HCT116 (cell line): ENCODE results near the gene G6PC3. TPM values are rescaled to one million over a fixed set of nuclear protein-coding genes. Genes with fewer than 3 reads are reported as not detected.

Experiments
- ATAC-seq: fragments of 200-7000 bp; cut with Tn5 transposase; 2 replicates; pipeline ENCODE4 v1.9.1; 2020; ENCODE audit warnings: mild to moderate bottlenecking, moderate library complexity
- BruUV-seq: library from RNA; stranded (reverse); fragments of 400-500 nt; replicated peaks from 2 replicates; lab custom pipeline; 2021; lab: Mats Ljungman, UMichigan
- CTCF ChIA-PET: fragments of 300-600 bp; sonication (Branson Sonifier 250); formaldehyde crosslinking; loops from one replicate; lab custom pipeline; 2021; ENCODE audit warnings: antibody characterized with exemption; lab: Charles Lee
- POLR2A ChIA-PET: fragments of 300-600, 350-600 bp; sonication (Branson Sonifier 250); formaldehyde crosslinking; loops from one replicate; lab custom pipeline; 2021; ENCODE audit warnings: antibody characterized with exemption; lab: Charles Lee
- RAD21 ChIA-PET, 2 experiments: fragments of 300-600 bp; sonication (Branson Sonifier 250); formaldehyde crosslinking; loops; one replicate each; lab custom pipeline; 2023; ENCODE audit warnings: low total read pairs in 2 of 2; ENCODE audit not compliant: uncharacterized antibody in 2 of 2, unreplicated experiment in 2 of 2, low non-redundant PET in 1 of 2; lab: Charles Lee
- DNase-seq: peaks from one replicate; pipeline ENCODE4 v3.0.0-alpha.2; 2010; ENCODE audit warnings: low read depth, low spot score
- H2AFZ ChIP-seq: fragments of 200-600 bp; shearing (Covaris generic), sonication (generic); 2 replicates; pipeline ENCODE4 v1.6.1; 2017; ENCODE audit warnings: low read depth, mixed run types, mixed read lengths, antibody characterized with exemption, low read length; ENCODE audit not compliant: poor library complexity, severe bottlenecking
- H3K27ac ChIP-seq: 2 replicates; pipeline ENCODE4 v1.5.1; 2012; ENCODE audit warnings: low read depth, low read length
- H3K27me3 ChIP-seq: fragments of 200-600 bp; sonication (generic); 2 replicates; pipeline ENCODE4 v1.6.1; 2016; ENCODE audit warnings: mixed run types, low read length, mixed read lengths; ENCODE audit not compliant: insufficient read depth
- H3K36me3 ChIP-seq, 2 experiments: fragments of 200-500 bp in 1 of 2; fragments of 200-600 bp in 1 of 2; sonication (Bioruptor generic) in 1 of 2; sonication (generic) in 1 of 2; 2 replicates each; pipeline versions ENCODE4 v1.5.1 to v1.6.1; 2014 to 2016; ENCODE audit warnings: low read length in 2 of 2, inconsistent platforms in 1 of 2, mixed read lengths in 1 of 2, mixed run types in 1 of 2; ENCODE audit not compliant: insufficient read depth in 2 of 2, control insufficient read depth in 1 of 2
- H3K4me1 ChIP-seq, 2 experiments: fragments of 200-600 bp in 1 of 2; sonication (generic) in 1 of 2; 2 replicates each; pipeline versions ENCODE4 v1.5.1 to v1.6.1; 2012 to 2017; ENCODE audit warnings: low read length in 2 of 2, inconsistent platforms in 1 of 2, mild to moderate bottlenecking in 1 of 2, mixed read lengths in 1 of 2, mixed run types in 1 of 2, moderate library complexity in 1 of 2; ENCODE audit not compliant: insufficient read depth in 2 of 2, control insufficient read depth in 1 of 2
- H3K4me2 ChIP-seq: fragments of 200-600 bp; sonication (generic); 2 replicates; pipeline ENCODE4 v1.6.1; 2017; ENCODE audit warnings: mixed run types, low read length, mixed read lengths
- H3K4me3 ChIP-seq, 2 experiments: fragments of 200-600 bp in 1 of 2; sonication (generic) in 1 of 2; replicated peaks in 1 of 2; 2 replicates each; pipeline ENCODE4 v1.5.1; 2011 to 2016; ENCODE audit warnings: low read length in 2 of 2, control low read depth in 1 of 2, low read depth in 1 of 2, mild to moderate bottlenecking in 1 of 2, mixed read lengths in 1 of 2, mixed run types in 1 of 2
- H3K79me2 ChIP-seq: fragments of 200-600 bp; sonication (generic); 2 replicates; pipeline ENCODE4 v1.6.1; 2017; ENCODE audit warnings: mild to moderate bottlenecking, mixed run types, low read length, moderate library complexity, mixed read lengths; ENCODE audit not compliant: insufficient read depth
- H3K9ac ChIP-seq: fragments of 200-600 bp; sonication (generic); 2 replicates; pipeline ENCODE4 v1.6.1; 2016; ENCODE audit warnings: low read length, mixed read lengths
- H3K9me2 ChIP-seq: fragments of 200-600 bp; sonication (generic), shearing (Covaris generic); 2 replicates; pipeline ENCODE4 v1.6.1; 2017; ENCODE audit warnings: mixed run types, mild to moderate bottlenecking, moderate library complexity; ENCODE audit not compliant: insufficient read depth
- H3K9me3 ChIP-seq, 2 experiments: fragments of 200-500 bp in 1 of 2; fragments of 200-600 bp in 1 of 2; sonication (Bioruptor generic) in 1 of 2; sonication (generic) in 1 of 2; 2 replicates each; pipeline ENCODE4 v1.6.1; 2014 to 2017; ENCODE audit warnings: low read length in 2 of 2, mixed read lengths in 2 of 2, inconsistent platforms in 1 of 2, low read depth in 1 of 2, mild to moderate bottlenecking in 1 of 2, mixed run types in 1 of 2, moderate library complexity in 1 of 2; ENCODE audit not compliant: control insufficient read depth in 1 of 2, insufficient read depth in 1 of 2
- H4K20me1 ChIP-seq: fragments of 200-600 bp; sonication (generic), shearing (Covaris generic); 2 replicates; pipeline ENCODE4 v1.6.1; 2017; ENCODE audit warnings: mixed run types, mild to moderate bottlenecking, moderate library complexity; ENCODE audit not compliant: insufficient read depth
- CBX3 ChIP-seq: IDR thresholded peaks from 2 replicates; pipeline ENCODE4 v1.6.1; 2012; ENCODE audit warnings: low read depth
- CEBPB ChIP-seq: IDR thresholded peaks from 2 replicates; pipeline ENCODE4 v1.6.1; 2012; ENCODE audit warnings: low read depth
- ELF1 ChIP-seq: IDR thresholded peaks from 2 replicates; pipeline ENCODE4 v1.6.1; 2012; ENCODE audit warnings: low read depth, borderline replicate concordance
- EZH2 ChIP-seq: fragments of 200-600 bp; sonication (generic); IDR thresholded peaks from 2 replicates; pipeline ENCODE4 v1.6.1; 2017; ENCODE audit warnings: antibody characterized with exemption, mixed run types
- EZH2phosphoT487 ChIP-seq: fragments of 200-600 bp; IDR thresholded peaks from 2 replicates; pipeline ENCODE4 v1.6.1; 2018; ENCODE audit warnings: antibody characterized with exemption, borderline replicate concordance
- FOSL1 ChIP-seq: IDR thresholded peaks from 2 replicates; pipeline ENCODE4 v1.6.1; 2012; ENCODE audit warnings: low read depth
- POLR2A ChIP-seq: IDR thresholded peaks from 2 replicates; pipeline ENCODE4 v1.7.0; 2011; ENCODE audit warnings: borderline replicate concordance; ENCODE audit not compliant: insufficient read depth, insufficient read length; ENCODE audit errors: extremely low read depth
- POLR2AphosphoS5 ChIP-seq: IDR thresholded peaks from 2 replicates; pipeline ENCODE4 v1.6.1; 2011; ENCODE audit warnings: mild to moderate bottlenecking, low read depth, low read length, moderate library complexity
- ZBTB33 ChIP-seq: IDR thresholded peaks from 2 replicates; pipeline ENCODE4 v1.6.1; 2011; ENCODE audit warnings: mild to moderate bottlenecking, low read length, moderate library complexity; ENCODE audit not compliant: insufficient replicate concordance; ENCODE audit errors: extremely low read depth
- ZFX ChIP-seq: fragments of 450-650 bp; IDR thresholded peaks from 2 replicates; pipeline ENCODE4 v1.6.1; 2017
- ZNF274 ChIP-seq: fragments of 200-500 bp; sonication (Bioruptor generic); IDR thresholded peaks from 2 replicates; pipeline ENCODE4 v1.6.1; 2014; ENCODE audit warnings: mild to moderate bottlenecking, low read depth, low read length, inconsistent platforms
- intact Hi-C: fragments of 100-400 bp; cut with micrococcal nuclease; formaldehyde crosslinking; loops from 2 replicates; pipeline ENCODE4 v1.10.0; 2022
- total RNA-seq: library from RNA; stranded (reverse); gene quantifications from one replicate; pipeline ENCODE4 v1.2.1, GENCODE V29; 2021; ENCODE audit not compliant: unreplicated experiment
- TF ChIP-seq, protein P1 (sequence below), 3 experiments: fragments of 200-600 bp in 1 of 3; sonication (generic) in 1 of 3; IDR thresholded peaks in 2 of 3; conservative IDR thresholded peaks in 1 of 3; 2 replicates each; pipeline ENCODE4 v1.5.1; 2012 to 2017; ENCODE audit warnings: low read depth in 2 of 3, low read length in 2 of 3, antibody characterized with exemption in 1 of 3, borderline replicate concordance in 1 of 3, control low read depth in 1 of 3, mild to moderate bottlenecking in 1 of 3, mixed read lengths in 1 of 3, mixed run types in 1 of 3, moderate library complexity in 1 of 3; ENCODE audit not compliant: insufficient read depth in 1 of 3

Gene G6PC3
- total RNA-seq, 1 experiment from 2014 or later = 50.6 TPM

- H3K4me1 ChIP-seq = peaks cover 28 to 47% of the 10 kb centered on the region in 2 experiments
- no peak overlapping the region for H3K9ac ChIP-seq
- no peaks in the 10 kb centered on the region for H3K79me2 ChIP-seq
- no peak overlapping the region for H3K27ac ChIP-seq
- no peak overlapping the region for H3K4me3 ChIP-seq
- H3K4me2 ChIP-seq = peak overlapping the region; percentile 50; the same call in 1 of the 2 replicates
- H3K9me2 ChIP-seq = no peaks in the 10 kb centered on the region
- ChIA-PET POLR2A (no interaction called here), CTCF (interaction anchor here (1.5 to 2.4 kb wide), 4 partner anchors 13 to 86 kb away, joined by 5 to 23 read pairs (median 14); no protein-coding TSS in a partner anchor), RAD21 (interaction anchor here in 1 of 2 experiments (0.6 to 1.4 kb wide), 2 partner anchors 86 to 91 kb away, joined by 3 to 9 read pairs; no protein-coding TSS in a partner anchor)
- TF ChIP-seq CBX3 (no peak), EZH2phosphoT487 (no peak), ZFX (no peak), ZBTB33 (no peak), CEBPB (no peak), FOSL1 (no peak), POLR2AphosphoS5 (no peak), ELF1 (no peak), ZNF274 (no peak), EZH2 (no peak), POLR2A (no peak)
- TF ChIP-seq, protein P1, sequence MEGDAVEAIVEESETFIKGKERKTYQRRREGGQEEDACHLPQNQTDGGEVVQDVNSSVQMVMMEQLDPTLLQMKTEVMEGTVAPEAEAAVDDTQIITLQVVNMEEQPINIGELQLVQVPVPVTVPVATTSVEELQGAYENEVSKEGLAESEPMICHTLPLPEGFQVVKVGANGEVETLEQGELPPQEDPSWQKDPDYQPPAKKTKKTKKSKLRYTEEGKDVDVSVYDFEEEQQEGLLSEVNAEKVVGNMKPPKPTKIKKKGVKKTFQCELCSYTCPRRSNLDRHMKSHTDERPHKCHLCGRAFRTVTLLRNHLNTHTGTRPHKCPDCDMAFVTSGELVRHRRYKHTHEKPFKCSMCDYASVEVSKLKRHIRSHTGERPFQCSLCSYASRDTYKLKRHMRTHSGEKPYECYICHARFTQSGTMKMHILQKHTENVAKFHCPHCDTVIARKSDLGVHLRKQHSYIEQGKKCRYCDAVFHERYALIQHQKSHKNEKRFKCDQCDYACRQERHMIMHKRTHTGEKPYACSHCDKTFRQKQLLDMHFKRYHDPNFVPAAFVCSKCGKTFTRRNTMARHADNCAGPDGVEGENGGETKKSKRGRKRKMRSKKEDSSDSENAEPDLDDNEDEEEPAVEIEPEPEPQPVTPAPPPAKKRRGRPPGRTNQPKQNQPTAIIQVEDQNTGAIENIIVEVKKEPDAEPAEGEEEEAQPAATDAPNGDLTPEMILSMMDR (IDR thresholded peaks at IDR 0.05 in 2 of 3, conservative IDR thresholded peaks at IDR 0.05 in 1 of 3; ENCODE audit: borderline replicate concordance in 1 of 3, insufficient read depth in 1 of 3, low read depth in 2 of 3, low read length in 2 of 3) = no peak
- H3K9me3 ChIP-seq = no peaks in the 10 kb centered on the region
- no peaks in the 10 kb centered on the region for H4K20me1 ChIP-seq
- peaks cover 0 to 10% of the 10 kb centered on the region in 2 experiments; a peak in 1 of 4 replicates for H3K36me3 ChIP-seq
- DNase-seq (no peak), ATAC-seq (no peak)
- no TSS peak for BruUV-seq
- no peaks in the 10 kb centered on the region for H3K27me3 ChIP-seq
- intact Hi-C loops = loop anchor here (5.0 kb wide), 1 partner anchor 35 kb away; no protein-coding TSS in a partner anchor
- H2AFZ ChIP-seq = no peak overlapping the region
Observed at GRCh38 chr17:44082256-44082927, 11.9 kb downstream of the G6PC3 start.
